Parathyroid adenoma (tissue), 2 donors: ENCODE data around the gene SLC22A23.

Experiments
- H2AFZ ChIP-seq: fragments of 300-600 bp; sonication (generic); one replicate; pipeline ENCODE4 v1.7.0; 2017; ENCODE audit warnings: antibody characterized with exemption, mild to moderate bottlenecking
- H3K27ac ChIP-seq: fragments of 300-600 bp; sonication (generic); one replicate; pipeline ENCODE4 v1.7.0; 2017
- H3K27me3 ChIP-seq: fragments of 300-600 bp; sonication (generic); one replicate; pipeline ENCODE4 v1.7.0; 2017; ENCODE audit warnings: low read length; ENCODE audit not compliant: control insufficient read depth, insufficient read depth
- H3K36me3 ChIP-seq: fragments of 300-600 bp; sonication (generic); one replicate; pipeline ENCODE4 v1.7.0; 2017; ENCODE audit warnings: low read length; ENCODE audit not compliant: control insufficient read depth, insufficient read depth
- H3K4me1 ChIP-seq: fragments of 300-600 bp; sonication (generic); one replicate; pipeline ENCODE4 v1.7.0; 2017; ENCODE audit warnings: control low read depth
- H3K4me2 ChIP-seq: fragments of 300-600 bp; sonication (generic); one replicate; pipeline ENCODE4 v1.7.0; 2017; ENCODE audit warnings: low read length
- H3K4me3 ChIP-seq: fragments of 300-600 bp; sonication (generic); one replicate; pipeline ENCODE4 v1.7.0; 2017; ENCODE audit warnings: low read depth, low read length
- H3K79me2 ChIP-seq: fragments of 300-600 bp; sonication (generic); one replicate; pipeline ENCODE4 v1.7.0; 2017; ENCODE audit warnings: control low read depth
- H3K9ac ChIP-seq: fragments of 300-600 bp; sonication (generic); one replicate; pipeline ENCODE4 v1.7.0; 2017; ENCODE audit warnings: mild to moderate bottlenecking
- H3K9me3 ChIP-seq: fragments of 300-600 bp; sonication (generic); one replicate; pipeline ENCODE4 v1.7.0; 2017; ENCODE audit warnings: low read length; ENCODE audit not compliant: control insufficient read depth
- TF ChIP-seq, protein P1 (sequence below): fragments of 300-600 bp; sonication (generic); IDR thresholded peaks from one replicate; pipeline ENCODE4 v1.7.0; 2017; ENCODE audit warnings: antibody characterized with exemption, mild to moderate bottlenecking
- donor health status: primary hyperparathyroidism.

The SLC22A23 gene

DNA sequence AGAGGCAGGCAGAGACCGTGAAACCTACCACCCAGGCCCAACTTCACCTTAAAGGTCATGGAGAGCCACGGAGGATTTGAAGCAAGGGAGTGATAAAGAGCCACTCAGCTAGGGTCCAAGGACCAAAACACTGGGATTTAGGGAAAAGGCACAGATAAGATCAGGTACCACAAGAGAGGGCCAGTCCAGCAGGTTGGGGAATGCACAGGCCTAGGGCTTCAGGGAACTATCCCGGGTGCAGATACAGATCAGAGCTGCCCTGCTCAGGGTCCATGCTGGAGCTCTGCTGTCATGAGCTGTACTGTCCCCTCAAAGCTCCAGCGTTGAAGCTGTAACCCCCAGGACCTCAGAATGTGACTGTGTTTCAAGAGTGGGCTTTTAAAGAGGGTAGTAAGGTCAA, 16.9 kb downstream of the SLC22A23 start:
- TF ChIP-seq, protein P1, sequence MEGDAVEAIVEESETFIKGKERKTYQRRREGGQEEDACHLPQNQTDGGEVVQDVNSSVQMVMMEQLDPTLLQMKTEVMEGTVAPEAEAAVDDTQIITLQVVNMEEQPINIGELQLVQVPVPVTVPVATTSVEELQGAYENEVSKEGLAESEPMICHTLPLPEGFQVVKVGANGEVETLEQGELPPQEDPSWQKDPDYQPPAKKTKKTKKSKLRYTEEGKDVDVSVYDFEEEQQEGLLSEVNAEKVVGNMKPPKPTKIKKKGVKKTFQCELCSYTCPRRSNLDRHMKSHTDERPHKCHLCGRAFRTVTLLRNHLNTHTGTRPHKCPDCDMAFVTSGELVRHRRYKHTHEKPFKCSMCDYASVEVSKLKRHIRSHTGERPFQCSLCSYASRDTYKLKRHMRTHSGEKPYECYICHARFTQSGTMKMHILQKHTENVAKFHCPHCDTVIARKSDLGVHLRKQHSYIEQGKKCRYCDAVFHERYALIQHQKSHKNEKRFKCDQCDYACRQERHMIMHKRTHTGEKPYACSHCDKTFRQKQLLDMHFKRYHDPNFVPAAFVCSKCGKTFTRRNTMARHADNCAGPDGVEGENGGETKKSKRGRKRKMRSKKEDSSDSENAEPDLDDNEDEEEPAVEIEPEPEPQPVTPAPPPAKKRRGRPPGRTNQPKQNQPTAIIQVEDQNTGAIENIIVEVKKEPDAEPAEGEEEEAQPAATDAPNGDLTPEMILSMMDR = no peak
- no peak overlapping the region for H3K4me3 ChIP-seq
- no peaks in the 10 kb centered on the region for H3K9me3 ChIP-seq
- H3K9ac ChIP-seq = no peak overlapping the region
- no peaks in the 10 kb centered on the region for H3K4me1 ChIP-seq
- no peak overlapping the region for H2AFZ ChIP-seq
- no peak overlapping the region for H3K4me2 ChIP-seq
- no peaks in the 10 kb centered on the region for H3K36me3 ChIP-seq
- H3K27me3 ChIP-seq = no peaks in the 10 kb centered on the region
- peaks cover 52% of the 10 kb centered on the region for H3K79me2 ChIP-seq
- no peak overlapping the region for H3K27ac ChIP-seq

DNA sequence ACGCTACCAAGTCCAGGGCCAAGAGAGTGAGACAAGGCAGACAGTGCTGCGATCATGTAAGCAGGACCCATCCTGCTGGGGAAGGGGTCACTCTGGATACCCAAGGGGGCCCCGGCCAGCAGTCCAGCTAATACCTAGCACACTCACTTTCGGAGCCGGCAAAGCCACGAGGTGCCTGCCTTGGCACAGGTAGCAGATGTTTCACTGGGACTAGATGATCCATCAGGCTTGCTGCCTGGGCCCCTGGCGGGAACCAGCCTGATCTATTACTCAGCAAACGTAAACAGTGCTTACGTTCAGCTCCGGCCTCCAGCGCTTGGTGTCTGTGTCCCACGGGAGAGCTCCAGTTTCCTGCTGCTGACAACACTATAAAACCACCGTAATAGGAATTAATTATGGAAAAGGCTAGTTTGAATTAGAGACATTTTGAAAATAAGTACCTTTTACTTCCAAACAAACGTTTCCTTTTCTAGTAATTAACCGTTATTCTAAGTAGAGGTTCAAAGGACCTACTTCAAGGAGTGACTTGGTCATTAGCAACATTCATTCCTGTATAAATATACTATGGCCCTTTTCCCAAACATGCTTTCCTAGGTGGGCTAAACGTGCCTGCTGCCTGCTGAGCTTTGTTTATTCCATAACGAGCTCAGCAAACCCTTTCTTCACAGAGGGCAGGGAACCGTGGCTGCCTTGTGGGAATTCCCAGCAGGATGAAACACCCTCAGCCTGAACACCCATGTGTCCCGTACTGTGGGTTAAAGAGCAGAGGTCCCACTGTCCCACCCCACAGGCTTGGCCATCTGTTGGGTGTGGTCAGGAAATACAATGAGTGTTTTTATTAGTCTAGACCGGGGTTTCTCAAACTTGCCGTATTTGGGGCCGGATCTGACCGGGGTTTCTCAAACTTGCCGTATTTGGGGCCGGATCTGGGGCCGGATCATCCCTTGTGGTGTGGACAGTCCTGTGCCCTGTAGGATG, 18.4 kb downstream of the SLC22A23 start:
- H2AFZ ChIP-seq = no peak overlapping the region
- H3K27me3 ChIP-seq = no peaks in the 10 kb centered on the region
- H3K79me2 ChIP-seq = peaks cover 39% of the 10 kb centered on the region
- H3K4me1 ChIP-seq = no peaks in the 10 kb centered on the region
- no peak overlapping the region for H3K4me2 ChIP-seq
- no peaks in the 10 kb centered on the region for H3K36me3 ChIP-seq
- H3K27ac ChIP-seq = no peak overlapping the region
- no peaks in the 10 kb centered on the region for H3K9me3 ChIP-seq
- TF ChIP-seq, protein P1 = no peak
- no peak overlapping the region for H3K9ac ChIP-seq
- H3K4me3 ChIP-seq = no peak overlapping the region

DNA sequence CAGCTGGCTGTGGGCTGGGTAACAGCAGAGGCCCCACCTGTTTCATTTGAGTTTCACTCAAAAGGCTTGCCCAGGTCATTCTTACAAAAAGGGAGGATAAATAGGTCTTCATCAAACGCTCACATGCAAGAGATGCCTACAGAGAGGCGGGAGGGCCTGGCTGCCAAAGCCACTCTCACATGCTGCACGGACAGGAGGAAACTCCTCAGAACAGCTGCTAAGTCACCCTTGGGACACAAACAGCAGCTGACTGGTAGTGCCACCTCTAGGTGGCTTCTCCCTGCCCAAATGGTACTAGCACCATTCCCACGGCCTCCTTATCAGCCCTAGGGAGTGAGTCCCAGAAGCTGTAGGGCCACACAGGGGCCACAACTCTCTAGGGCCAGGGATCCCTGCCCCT, 23.8 kb downstream of the SLC22A23 start:
- H3K9ac ChIP-seq = no peak overlapping the region
- no peak overlapping the region for H2AFZ ChIP-seq
- no peaks in the 10 kb centered on the region for H3K4me1 ChIP-seq
- no peaks in the 10 kb centered on the region for H3K36me3 ChIP-seq
- TF ChIP-seq, protein P1 = no peak
- H3K27ac ChIP-seq = no peak overlapping the region
- peaks cover 18% of the 10 kb centered on the region for H3K79me2 ChIP-seq
- H3K9me3 ChIP-seq = no peaks in the 10 kb centered on the region
- no peaks in the 10 kb centered on the region for H3K27me3 ChIP-seq
- H3K4me3 ChIP-seq = no peak overlapping the region
- no peak overlapping the region for H3K4me2 ChIP-seq

DNA sequence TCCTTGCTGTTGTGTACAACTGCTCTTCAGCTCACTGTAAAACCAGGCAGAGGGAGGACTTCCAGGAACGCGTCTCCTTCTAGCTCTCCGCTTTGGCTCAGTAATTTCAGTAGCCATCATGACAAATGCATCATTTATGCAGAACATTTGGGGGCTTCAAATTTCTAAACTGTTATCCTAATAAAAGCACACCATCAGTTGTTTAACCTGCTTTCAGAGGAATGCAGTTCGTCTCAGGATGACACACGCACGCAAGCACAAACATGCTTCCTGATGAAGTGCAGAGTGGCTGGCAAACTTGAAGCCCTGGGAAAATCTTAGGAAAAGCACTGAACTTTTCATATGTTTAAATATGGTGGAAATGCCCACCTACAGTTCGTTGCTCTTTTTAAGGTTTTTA, 24.4 kb downstream of the SLC22A23 start:
- no peaks in the 10 kb centered on the region for H3K27me3 ChIP-seq
- no peaks in the 10 kb centered on the region for H3K36me3 ChIP-seq
- H3K4me2 ChIP-seq = no peak overlapping the region
- H3K79me2 ChIP-seq = peaks cover 15% of the 10 kb centered on the region
- H3K4me1 ChIP-seq = no peaks in the 10 kb centered on the region
- H3K9ac ChIP-seq = no peak overlapping the region
- no peak overlapping the region for H2AFZ ChIP-seq
- TF ChIP-seq, protein P1 = no peak
- no peaks in the 10 kb centered on the region for H3K9me3 ChIP-seq
- H3K4me3 ChIP-seq = no peak overlapping the region
- no peak overlapping the region for H3K27ac ChIP-seq
